ENCODE measurements around the gene FBXO42.

FBXO42 gene

GRCh38 chr1:16326833-16327404 is 25.4 kb downstream of the FBXO42 start:
- Histone ChIP-seq H3K4me1 (ENCODE audit: control insufficient read depth, insufficient read depth, low read length, poor library complexity, severe bottlenecking) (no peaks in the 10 kb centered on the region), H3K36me3 (ENCODE audit: control insufficient read depth, insufficient read depth, low read length) (no peaks in the 10 kb centered on the region), H3K4me3 (ENCODE audit: insufficient read depth, low read depth, low read length, poor library complexity, severe bottlenecking) (no peak overlapping the region), H3K27me3 (replicated peaks; ENCODE audit: control insufficient read depth, insufficient read depth, low read length, poor library complexity, severe bottlenecking) (no peaks in the 10 kb centered on the region), H3K9me3 (ENCODE audit: control insufficient read depth, low read length) (no peaks in the 10 kb centered on the region), H3K27ac (ENCODE audit: insufficient read depth, low read length, poor library complexity, severe bottlenecking) (no peak overlapping the region)
- DNase-seq, result no peak

- Histone ChIP-seq H3K4me3 (ENCODE audit: insufficient read depth, low read depth, low read length, poor library complexity, severe bottlenecking) (no peak overlapping the region), H3K27me3 (replicated peaks; ENCODE audit: control insufficient read depth, insufficient read depth, low read length, poor library complexity, severe bottlenecking) (no peaks in the 10 kb centered on the region), H3K4me1 (ENCODE audit: control insufficient read depth, insufficient read depth, low read length, poor library complexity, severe bottlenecking) (no peaks in the 10 kb centered on the region), H3K36me3 (ENCODE audit: control insufficient read depth, insufficient read depth, low read length) (no peaks in the 10 kb centered on the region), H3K27ac (ENCODE audit: insufficient read depth, low read length, poor library complexity, severe bottlenecking) (no peak overlapping the region), H3K9me3 (ENCODE audit: control insufficient read depth, low read length) (no peaks in the 10 kb centered on the region)
- DNase-seq, result no peak
Measured at GRCh38 chr1:16324456-16324890, 27.8 kb downstream of the FBXO42 start.

- Histone ChIP-seq H3K9me3 (ENCODE audit: control insufficient read depth, low read length) (no peaks in the 10 kb centered on the region), H3K27ac (ENCODE audit: insufficient read depth, low read length, poor library complexity, severe bottlenecking) (no peak overlapping the region), H3K4me1 (ENCODE audit: control insufficient read depth, insufficient read depth, low read length, poor library complexity, severe bottlenecking) (no peaks in the 10 kb centered on the region), H3K4me3 (ENCODE audit: insufficient read depth, low read depth, low read length, poor library complexity, severe bottlenecking) (no peak overlapping the region), H3K36me3 (ENCODE audit: control insufficient read depth, insufficient read depth, low read length) (no peaks in the 10 kb centered on the region), H3K27me3 (replicated peaks; ENCODE audit: control insufficient read depth, insufficient read depth, low read length, poor library complexity, severe bottlenecking) (no peaks in the 10 kb centered on the region)
- no peak for DNase-seq
Measured at GRCh38 chr1:16321176-16321867, 31.0 kb downstream of the FBXO42 start.

GRCh38 chr1:16318555-16318954 is 33.7 kb downstream of the FBXO42 start:
- H3K4me1 ChIP-seq (ENCODE audit: control insufficient read depth, insufficient read depth, low read length, poor library complexity, severe bottlenecking), result no peaks in the 10 kb centered on the region
- H3K27me3 ChIP-seq (replicated peaks; ENCODE audit: control insufficient read depth, insufficient read depth, low read length, poor library complexity, severe bottlenecking), result no peaks in the 10 kb centered on the region
- H3K4me3 ChIP-seq (ENCODE audit: insufficient read depth, low read depth, low read length, poor library complexity, severe bottlenecking), result no peak overlapping the region
- H3K27ac ChIP-seq (ENCODE audit: insufficient read depth, low read length, poor library complexity, severe bottlenecking), result no peak overlapping the region
- H3K36me3 ChIP-seq (ENCODE audit: control insufficient read depth, insufficient read depth, low read length), result peaks cover 17% of the 10 kb centered on the region
- no peak for DNase-seq
- no peaks in the 10 kb centered on the region for H3K9me3 ChIP-seq (ENCODE audit: control insufficient read depth, low read length)

- Histone ChIP-seq H3K27ac (ENCODE audit: insufficient read depth, low read length, poor library complexity, severe bottlenecking) (no peak overlapping the region), H3K27me3 (replicated peaks; ENCODE audit: control insufficient read depth, insufficient read depth, low read length, poor library complexity, severe bottlenecking) (no peaks in the 10 kb centered on the region), H3K36me3 (ENCODE audit: control insufficient read depth, insufficient read depth, low read length) (peaks cover 34% of the 10 kb centered on the region), H3K4me3 (ENCODE audit: insufficient read depth, low read depth, low read length, poor library complexity, severe bottlenecking) (no peak overlapping the region), H3K4me1 (ENCODE audit: control insufficient read depth, insufficient read depth, low read length, poor library complexity, severe bottlenecking) (no peaks in the 10 kb centered on the region), H3K9me3 (ENCODE audit: control insufficient read depth, low read length) (no peaks in the 10 kb centered on the region)
- no peak for DNase-seq
Measured at GRCh38 chr1:16315437-16315836, 36.8 kb downstream of the FBXO42 start.

GRCh38 chr1:16307222-16307621 is 45.1 kb downstream of the FBXO42 start:
- no peak overlapping the region for H3K27ac ChIP-seq (ENCODE audit: insufficient read depth, low read length, poor library complexity, severe bottlenecking)
- DNase-seq, result no peak
- no peak overlapping the region for H3K4me3 ChIP-seq (ENCODE audit: insufficient read depth, low read depth, low read length, poor library complexity, severe bottlenecking)
- no peaks in the 10 kb centered on the region for H3K9me3 ChIP-seq (ENCODE audit: control insufficient read depth, low read length)
- peaks cover 48% of the 10 kb centered on the region for H3K36me3 ChIP-seq (ENCODE audit: control insufficient read depth, insufficient read depth, low read length)
- H3K27me3 ChIP-seq (replicated peaks; ENCODE audit: control insufficient read depth, insufficient read depth, low read length, poor library complexity, severe bottlenecking), result no peaks in the 10 kb centered on the region
- H3K4me1 ChIP-seq (ENCODE audit: control insufficient read depth, insufficient read depth, low read length, poor library complexity, severe bottlenecking), result no peaks in the 10 kb centered on the region

GRCh38 chr1:16302709-16303627 is 49.3 kb downstream of the FBXO42 start:
- Histone ChIP-seq H3K9me3 (ENCODE audit: control insufficient read depth, low read length) (no peaks in the 10 kb centered on the region), H3K27me3 (replicated peaks; ENCODE audit: control insufficient read depth, insufficient read depth, low read length, poor library complexity, severe bottlenecking) (no peaks in the 10 kb centered on the region), H3K4me1 (ENCODE audit: control insufficient read depth, insufficient read depth, low read length, poor library complexity, severe bottlenecking) (no peaks in the 10 kb centered on the region), H3K36me3 (ENCODE audit: control insufficient read depth, insufficient read depth, low read length) (peaks cover 37% of the 10 kb centered on the region), H3K27ac (ENCODE audit: insufficient read depth, low read length, poor library complexity, severe bottlenecking) (no peak overlapping the region), H3K4me3 (ENCODE audit: insufficient read depth, low read depth, low read length, poor library complexity, severe bottlenecking) (no peak overlapping the region)
- no peak for DNase-seq

GRCh38 chr1:16300436-16300835 is 51.8 kb downstream of the FBXO42 start:
- Histone ChIP-seq H3K4me1 (ENCODE audit: control insufficient read depth, insufficient read depth, low read length, poor library complexity, severe bottlenecking) (no peaks in the 10 kb centered on the region), H3K27ac (ENCODE audit: insufficient read depth, low read length, poor library complexity, severe bottlenecking) (no peak overlapping the region), H3K36me3 (ENCODE audit: control insufficient read depth, insufficient read depth, low read length) (peaks cover 38% of the 10 kb centered on the region)

GRCh38 chr1:16298653-16299052 is 53.6 kb downstream of the FBXO42 start:
- peaks cover 31% of the 10 kb centered on the region for H3K36me3 ChIP-seq (ENCODE audit: control insufficient read depth, insufficient read depth, low read length)
- no peaks in the 10 kb centered on the region for H3K27me3 ChIP-seq (replicated peaks; ENCODE audit: control insufficient read depth, insufficient read depth, low read length, poor library complexity, severe bottlenecking)
- DNase-seq, result no peak

More at GRCh38 chr1:16300436-16300835, 51.8 kb downstream of the FBXO42 start:
- no peak overlapping the region for H3K4me3 ChIP-seq (ENCODE audit: insufficient read depth, low read depth, low read length, poor library complexity, severe bottlenecking)
- H3K27me3 ChIP-seq (replicated peaks; ENCODE audit: control insufficient read depth, insufficient read depth, low read length, poor library complexity, severe bottlenecking), result no peaks in the 10 kb centered on the region
- H3K9me3 ChIP-seq (ENCODE audit: control insufficient read depth, low read length), result no peaks in the 10 kb centered on the region
- no peak for DNase-seq

GRCh38 chr1:16296643-16297042 is 55.6 kb downstream of the FBXO42 start:
- Histone ChIP-seq H3K4me1 (ENCODE audit: control insufficient read depth, insufficient read depth, low read length, poor library complexity, severe bottlenecking) (no peaks in the 10 kb centered on the region), H3K27me3 (replicated peaks; ENCODE audit: control insufficient read depth, insufficient read depth, low read length, poor library complexity, severe bottlenecking) (no peaks in the 10 kb centered on the region), H3K9me3 (ENCODE audit: control insufficient read depth, low read length) (no peaks in the 10 kb centered on the region), H3K4me3 (ENCODE audit: insufficient read depth, low read depth, low read length, poor library complexity, severe bottlenecking) (no peak overlapping the region), H3K27ac (ENCODE audit: insufficient read depth, low read length, poor library complexity, severe bottlenecking) (no peak overlapping the region), H3K36me3 (ENCODE audit: control insufficient read depth, insufficient read depth, low read length) (peaks cover 29% of the 10 kb centered on the region)
- DNase-seq, result no peak

More at GRCh38 chr1:16298653-16299052, 53.6 kb downstream of the FBXO42 start:
- Histone ChIP-seq H3K4me3 (ENCODE audit: insufficient read depth, low read depth, low read length, poor library complexity, severe bottlenecking) (no peak overlapping the region), H3K9me3 (ENCODE audit: control insufficient read depth, low read length) (no peaks in the 10 kb centered on the region), H3K27ac (ENCODE audit: insufficient read depth, low read length, poor library complexity, severe bottlenecking) (no peak overlapping the region), H3K4me1 (ENCODE audit: control insufficient read depth, insufficient read depth, low read length, poor library complexity, severe bottlenecking) (no peaks in the 10 kb centered on the region)
